Measurements from ENCODE around the gene TBPL2.

The TBPL2 gene

DNA sequence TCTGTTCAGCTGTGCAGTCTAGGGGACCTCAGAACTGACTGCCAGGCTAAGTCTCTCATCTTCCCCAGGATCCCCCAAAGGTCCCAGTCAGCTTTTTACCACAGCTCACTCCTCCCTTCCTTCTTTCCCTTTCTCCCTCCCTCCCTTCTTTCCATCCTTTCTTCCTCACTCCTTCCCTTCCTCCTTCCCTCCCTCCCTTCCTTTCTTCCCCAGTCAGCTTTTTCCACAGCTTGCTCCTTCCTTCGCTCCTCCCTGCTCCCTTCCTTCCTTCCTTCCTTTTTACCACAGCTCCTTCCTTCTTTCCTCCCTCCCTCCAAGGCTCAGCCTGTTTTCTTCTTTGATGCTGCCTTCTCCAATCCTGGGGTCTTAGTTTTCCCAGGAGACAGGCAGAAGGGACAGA lies 68.0 kb downstream of the TBPL2 start:
- no peak for DNase-seq (ENCODE audit: low read depth)
- no peak overlapping the region for H3K4me3 ChIP-seq (ENCODE audit: low read length)
- TF ChIP-seq, protein P1, sequence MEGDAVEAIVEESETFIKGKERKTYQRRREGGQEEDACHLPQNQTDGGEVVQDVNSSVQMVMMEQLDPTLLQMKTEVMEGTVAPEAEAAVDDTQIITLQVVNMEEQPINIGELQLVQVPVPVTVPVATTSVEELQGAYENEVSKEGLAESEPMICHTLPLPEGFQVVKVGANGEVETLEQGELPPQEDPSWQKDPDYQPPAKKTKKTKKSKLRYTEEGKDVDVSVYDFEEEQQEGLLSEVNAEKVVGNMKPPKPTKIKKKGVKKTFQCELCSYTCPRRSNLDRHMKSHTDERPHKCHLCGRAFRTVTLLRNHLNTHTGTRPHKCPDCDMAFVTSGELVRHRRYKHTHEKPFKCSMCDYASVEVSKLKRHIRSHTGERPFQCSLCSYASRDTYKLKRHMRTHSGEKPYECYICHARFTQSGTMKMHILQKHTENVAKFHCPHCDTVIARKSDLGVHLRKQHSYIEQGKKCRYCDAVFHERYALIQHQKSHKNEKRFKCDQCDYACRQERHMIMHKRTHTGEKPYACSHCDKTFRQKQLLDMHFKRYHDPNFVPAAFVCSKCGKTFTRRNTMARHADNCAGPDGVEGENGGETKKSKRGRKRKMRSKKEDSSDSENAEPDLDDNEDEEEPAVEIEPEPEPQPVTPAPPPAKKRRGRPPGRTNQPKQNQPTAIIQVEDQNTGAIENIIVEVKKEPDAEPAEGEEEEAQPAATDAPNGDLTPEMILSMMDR (conservative IDR thresholded peaks at IDR 0.05; ENCODE audit: low read length), result no peak

DNA sequence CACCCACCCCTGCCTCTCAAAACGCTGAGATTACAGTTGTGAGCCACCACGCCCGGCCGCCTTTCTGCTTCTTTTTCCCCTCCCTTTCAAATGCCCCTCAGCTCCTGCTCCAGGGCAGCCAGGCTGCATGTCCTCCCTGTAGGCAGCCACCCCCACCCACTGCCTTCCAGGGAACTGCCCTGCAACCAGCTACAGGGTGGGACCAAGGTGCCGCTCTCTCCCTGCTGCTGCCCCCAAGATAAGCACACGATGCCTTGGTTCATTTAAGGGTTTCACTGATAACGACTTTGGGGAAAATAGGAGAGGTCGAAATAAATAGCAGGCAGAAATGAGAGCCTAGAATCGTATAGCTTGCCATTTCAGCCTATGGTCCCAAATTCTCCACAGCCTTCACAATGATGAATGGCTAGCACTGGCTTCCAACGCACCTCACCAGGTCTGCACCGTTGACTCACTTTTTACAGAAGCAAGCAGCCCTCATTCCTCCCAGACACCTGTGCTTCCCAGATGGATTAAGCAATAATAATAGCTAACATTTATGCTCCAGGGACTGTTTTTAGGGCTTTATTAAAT lies 69.4 kb downstream of the TBPL2 start:
- no peak overlapping the region for H3K4me3 ChIP-seq (ENCODE audit: low read length)
- TF ChIP-seq, protein P1 (conservative IDR thresholded peaks at IDR 0.05; ENCODE audit: low read length), result no peak
- DNase-seq (ENCODE audit: low read depth), result no peak

DNA sequence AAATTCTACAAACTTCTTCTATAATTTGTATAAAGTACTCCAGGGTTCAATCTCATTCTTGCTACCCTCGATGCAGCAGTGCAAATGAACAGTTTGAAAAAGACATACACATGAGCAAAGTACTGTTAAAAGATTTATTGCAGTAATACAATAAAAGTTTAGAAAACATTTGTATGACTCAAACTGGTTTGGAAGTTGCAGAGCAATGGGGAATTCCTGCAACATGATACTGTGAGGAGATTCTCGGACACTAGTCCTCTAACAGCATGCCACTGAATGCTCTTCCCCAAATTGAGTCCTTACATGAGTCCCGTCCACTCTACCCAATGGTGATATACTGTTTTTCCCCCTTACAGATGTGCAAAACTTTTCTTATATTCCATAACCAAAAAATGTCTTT lies 74.1 kb downstream of the TBPL2 start:
- DNase-seq (ENCODE audit: low read depth), result peak; percentile 80
- H3K4me3 ChIP-seq (ENCODE audit: low read length), result no peak overlapping the region
- TF ChIP-seq, protein P1 (conservative IDR thresholded peaks at IDR 0.05; ENCODE audit: low read length), result no peak
